ENCODE measurements around the gene COPG1.

GRCh38 chr3:129311054-129311902, 61.9 kb downstream of the COPG1 start:
- no peak for TF ChIP-seq POLR2A (IDR thresholded peaks at IDR 0.05; ENCODE audit: low read depth)
- TF ChIP-seq, protein P1, sequence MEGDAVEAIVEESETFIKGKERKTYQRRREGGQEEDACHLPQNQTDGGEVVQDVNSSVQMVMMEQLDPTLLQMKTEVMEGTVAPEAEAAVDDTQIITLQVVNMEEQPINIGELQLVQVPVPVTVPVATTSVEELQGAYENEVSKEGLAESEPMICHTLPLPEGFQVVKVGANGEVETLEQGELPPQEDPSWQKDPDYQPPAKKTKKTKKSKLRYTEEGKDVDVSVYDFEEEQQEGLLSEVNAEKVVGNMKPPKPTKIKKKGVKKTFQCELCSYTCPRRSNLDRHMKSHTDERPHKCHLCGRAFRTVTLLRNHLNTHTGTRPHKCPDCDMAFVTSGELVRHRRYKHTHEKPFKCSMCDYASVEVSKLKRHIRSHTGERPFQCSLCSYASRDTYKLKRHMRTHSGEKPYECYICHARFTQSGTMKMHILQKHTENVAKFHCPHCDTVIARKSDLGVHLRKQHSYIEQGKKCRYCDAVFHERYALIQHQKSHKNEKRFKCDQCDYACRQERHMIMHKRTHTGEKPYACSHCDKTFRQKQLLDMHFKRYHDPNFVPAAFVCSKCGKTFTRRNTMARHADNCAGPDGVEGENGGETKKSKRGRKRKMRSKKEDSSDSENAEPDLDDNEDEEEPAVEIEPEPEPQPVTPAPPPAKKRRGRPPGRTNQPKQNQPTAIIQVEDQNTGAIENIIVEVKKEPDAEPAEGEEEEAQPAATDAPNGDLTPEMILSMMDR (IDR thresholded peaks at IDR 0.05): no peak
